Vagina (tissue), 2 donors: ENCODE results near the gene TMEM233. TPM values are rescaled to one million over a fixed set of nuclear protein-coding genes. Genes with fewer than 3 reads are reported as not detected.

ENCODE experiments used
- DNase-seq, 2 donors: peaks; one replicate each; pipeline ENCODE4 v3.0.0-alpha.2; 2017; ENCODE audit errors: extremely low spot score in 2 of 2
- H3K27ac ChIP-seq: fragments of 200-600 bp; sonication (generic); one replicate; pipeline ENCODE4 v1.5.1; 2019
- H3K27me3 ChIP-seq: fragments of 200-600 bp; sonication (generic); one replicate; pipeline ENCODE4 v1.5.1; 2019
- H3K36me3 ChIP-seq, 2 donors: fragments of 200-600 bp; sonication (generic); one replicate each; pipeline ENCODE4 v1.5.1; 2017 to 2019
- H3K4me1 ChIP-seq: fragments of 200-600 bp; sonication (generic); one replicate; pipeline ENCODE4 v1.5.1; 2019
- H3K4me3 ChIP-seq, 2 donors: fragments of 200-600 bp; sonication (generic); 1 replicate in 1 of 2; 2 replicates in 1 of 2; pipeline ENCODE4 v1.5.1; 2016 to 2019
- H3K9me3 ChIP-seq: fragments of 200-600 bp; sonication (generic); one replicate; pipeline ENCODE4 v1.5.1; 2019
- CTCF ChIP-seq, 3 experiments: fragments of 450-650 bp in 2 of 3; fragments of 200-600 bp in 1 of 3; sonication (generic) in 1 of 3; IDR thresholded peaks; one replicate each; pipeline ENCODE4 v1.5.1; 2017 to 2019; ENCODE audit warnings: antibody characterized with exemption in 3 of 3, mild to moderate bottlenecking in 2 of 3, moderate library complexity in 2 of 3
- POLR2A ChIP-seq, 2 donors: fragments of 450-650 bp; IDR thresholded peaks; one replicate each; pipeline ENCODE4 v1.6.1; 2017; ENCODE audit warnings: antibody characterized with exemption in 2 of 2, mild to moderate bottlenecking in 2 of 2, moderate library complexity in 2 of 2
- POLR2AphosphoS5 ChIP-seq, 2 donors: sonication (generic); formaldehyde crosslinking; IDR thresholded peaks; one replicate each; pipeline ENCODE4 v1.9.0; 2017; ENCODE audit warnings: antibody characterized with exemption in 2 of 2, mild to moderate bottlenecking in 2 of 2, low read depth in 1 of 2; ENCODE audit not compliant: insufficient read depth in 1 of 2
- intact Hi-C: fragments of 100-400 bp; cut with DNase I; formaldehyde crosslinking; loops from one replicate; pipeline ENCODE4 v1.15.1; 2023
- total RNA-seq: library from RNA; depleted of rRNA; stranded (reverse); fragments of >200 nt; gene quantifications from one replicate; pipeline ENCODE4 v1.2.3, GENCODE V29; 2016

TMEM233 gene
- total RNA-seq, 1 donor from 2014 or later: 0.49 TPM

DNA sequence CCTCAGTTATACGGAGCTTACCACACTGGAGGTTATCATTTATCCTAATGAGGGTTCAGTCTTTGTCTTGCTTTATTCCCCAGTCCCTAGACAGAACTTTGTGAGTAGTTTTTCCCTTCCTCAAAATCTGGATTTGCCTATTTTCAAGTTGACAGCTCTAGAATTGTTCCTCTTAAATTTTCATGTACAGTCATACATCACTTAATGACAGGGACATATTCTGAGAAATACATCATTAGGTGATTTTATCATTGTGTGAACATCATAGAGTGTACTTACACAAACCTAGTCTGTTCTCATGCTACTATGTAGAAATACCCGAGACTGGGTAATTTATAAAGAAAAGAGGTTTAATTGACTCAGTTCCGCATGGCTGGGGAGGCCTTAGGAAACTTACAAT, 77.5 kb downstream of the TMEM233 start:
- Histone ChIP-seq H3K36me3 (peaks cover 0 to 37% of the 10 kb centered on the region in 2 donors), H3K9me3 (no peaks in the 10 kb centered on the region), H3K27ac (no peak overlapping the region), H3K4me1 (peaks cover 32% of the 10 kb centered on the region), H3K4me3 (no peak overlapping the region), H3K27me3 (no peaks in the 10 kb centered on the region)
- no peak for DNase-seq
- no peak for TF ChIP-seq POLR2AphosphoS5 (IDR thresholded peaks at IDR 0.05; ENCODE audit: insufficient read depth in 1 of 2, low read depth in 1 of 2)
- TF ChIP-seq POLR2A (IDR thresholded peaks at IDR 0.05): no peak
- TF ChIP-seq CTCF (IDR thresholded peaks at IDR 0.05): no peak
- intact Hi-C loops: no loop called here

DNA sequence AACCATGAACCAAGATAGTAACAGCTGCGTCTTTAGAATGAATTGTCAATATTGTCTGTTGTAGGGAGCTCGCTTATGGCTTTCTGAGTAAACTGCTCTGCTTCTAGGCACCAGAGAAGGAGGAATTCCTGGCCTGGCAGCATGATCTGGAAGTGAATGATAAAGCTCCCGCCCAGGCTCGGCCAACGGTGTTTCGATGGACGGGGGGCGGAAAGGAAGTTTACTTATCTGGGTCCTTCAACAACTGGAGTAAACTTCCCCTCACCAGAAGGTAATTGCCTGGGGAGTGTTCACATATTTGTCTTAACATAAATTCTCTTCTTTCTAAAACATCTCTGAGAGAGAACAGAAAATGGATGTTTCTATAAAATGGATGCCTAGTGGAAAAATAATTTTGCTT, 78.6 kb downstream of the TMEM233 start:
- DNase-seq: no peak
- TF ChIP-seq CTCF (IDR thresholded peaks at IDR 0.05) (no peak), POLR2AphosphoS5 (IDR thresholded peaks at IDR 0.05; ENCODE audit: insufficient read depth in 1 of 2, low read depth in 1 of 2) (no peak), POLR2A (IDR thresholded peaks at IDR 0.05) (no peak)
- H3K36me3 ChIP-seq: peaks cover 0 to 48% of the 10 kb centered on the region in 2 donors
- no peak overlapping the region for H3K4me3 ChIP-seq
- no peaks in the 10 kb centered on the region for H3K27me3 ChIP-seq
- peaks cover 23% of the 10 kb centered on the region for H3K4me1 ChIP-seq
- H3K27ac ChIP-seq: no peak overlapping the region
- H3K9me3 ChIP-seq: no peaks in the 10 kb centered on the region
- intact Hi-C loops: no loop called here

- Histone ChIP-seq H3K9me3 (no peaks in the 10 kb centered on the region), H3K4me1 (peaks cover 16% of the 10 kb centered on the region), H3K27ac (no peak overlapping the region), H3K4me3 (no peak overlapping the region), H3K27me3 (no peaks in the 10 kb centered on the region), H3K36me3 (peaks cover 0 to 63% of the 10 kb centered on the region in 2 donors)
- TF ChIP-seq POLR2AphosphoS5 (IDR thresholded peaks at IDR 0.05; ENCODE audit: insufficient read depth in 1 of 2, low read depth in 1 of 2) (peak in 1 of 2 donors; percentile 75), POLR2A (IDR thresholded peaks at IDR 0.05) (no peak)
- intact Hi-C loops: no loop called here
- DNase-seq: no peak
Measured at GRCh38 chr12:119673634-119674033, 80.1 kb downstream of the TMEM233 start.

DNA sequence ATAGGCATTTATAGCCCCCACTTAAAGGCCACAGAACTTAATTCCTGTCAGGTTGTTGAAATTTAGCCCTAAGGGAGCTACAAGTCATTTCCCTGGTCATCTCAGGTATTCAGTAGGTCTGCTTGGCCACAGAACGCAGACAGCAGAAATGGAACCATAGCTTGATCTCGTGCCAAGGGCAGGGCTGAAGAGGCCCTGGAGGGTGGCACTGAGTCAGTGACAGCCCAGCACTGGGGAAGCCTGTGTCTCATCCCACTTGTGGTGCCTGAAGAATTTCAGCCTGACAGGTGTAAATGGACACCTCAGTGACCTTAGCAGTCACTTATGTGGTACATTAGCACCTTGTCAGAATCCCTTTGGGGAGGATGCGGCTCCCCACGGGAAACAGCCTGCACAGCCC, 81.0 kb downstream of the TMEM233 start:
- intact Hi-C loops: no loop called here
- TF ChIP-seq POLR2AphosphoS5 (IDR thresholded peaks at IDR 0.05; ENCODE audit: insufficient read depth in 1 of 2, low read depth in 1 of 2) (no peak), CTCF (IDR thresholded peaks at IDR 0.05) (no peak), POLR2A (IDR thresholded peaks at IDR 0.05) (no peak)
- Histone ChIP-seq H3K36me3 (peaks cover 0 to 71% of the 10 kb centered on the region in 2 donors), H3K27ac (no peak overlapping the region), H3K9me3 (no peaks in the 10 kb centered on the region), H3K27me3 (no peaks in the 10 kb centered on the region), H3K4me3 (no peak overlapping the region), H3K4me1 (peaks cover 8% of the 10 kb centered on the region)
- no peak for DNase-seq

DNA sequence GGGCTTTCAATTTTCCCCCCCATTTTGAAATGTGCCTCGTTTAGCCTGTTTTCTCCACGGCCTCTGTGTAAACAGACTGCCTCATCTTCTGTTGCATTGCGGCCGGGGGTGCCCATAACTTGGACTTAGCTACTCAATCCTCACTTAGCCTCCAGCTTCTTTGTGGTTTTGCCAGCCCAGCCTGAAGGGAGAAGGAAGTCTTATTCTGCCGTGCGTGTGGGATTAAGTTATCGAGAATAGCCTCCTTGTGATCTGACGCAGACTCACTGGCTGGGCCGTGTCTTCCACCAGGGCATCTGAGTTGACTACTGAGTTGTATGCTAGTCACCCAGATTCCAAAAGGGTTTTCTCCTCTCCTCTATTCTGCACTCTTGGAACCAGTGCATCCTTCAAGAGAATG, 82.4 kb downstream of the TMEM233 start:
- intact Hi-C loops: no loop called here
- no peak for TF ChIP-seq POLR2AphosphoS5 (IDR thresholded peaks at IDR 0.05; ENCODE audit: insufficient read depth in 1 of 2, low read depth in 1 of 2)
- Histone ChIP-seq H3K27ac (no peak overlapping the region), H3K4me1 (no peaks in the 10 kb centered on the region), H3K9me3 (no peaks in the 10 kb centered on the region), H3K27me3 (no peaks in the 10 kb centered on the region), H3K4me3 (no peak overlapping the region), H3K36me3 (peaks cover 0 to 85% of the 10 kb centered on the region in 2 donors)
- DNase-seq: no peak

DNA sequence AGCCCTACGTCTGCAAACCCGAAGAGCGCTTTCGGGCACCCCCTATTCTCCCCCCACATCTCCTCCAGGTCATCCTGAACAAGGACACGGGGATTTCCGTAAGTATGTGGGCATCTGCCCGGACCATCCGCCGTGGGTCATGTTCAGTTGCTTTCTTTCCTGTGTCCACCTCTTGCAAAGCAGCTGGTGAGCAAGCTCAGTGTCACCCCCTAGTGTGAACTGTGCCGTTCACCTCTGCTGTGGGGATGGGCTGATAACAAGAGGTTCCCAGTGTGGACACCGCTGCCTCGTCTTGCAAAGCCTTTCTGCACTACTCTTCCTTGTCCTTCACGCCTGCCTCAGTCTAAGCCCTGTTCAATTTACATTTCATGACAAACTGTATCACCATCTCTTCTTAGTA, 83.0 kb downstream of the TMEM233 start:
- Histone ChIP-seq H3K4me1 (no peaks in the 10 kb centered on the region), H3K9me3 (no peaks in the 10 kb centered on the region), H3K27me3 (no peaks in the 10 kb centered on the region), H3K4me3 (no peak overlapping the region), H3K36me3 (peaks cover 0 to 89% of the 10 kb centered on the region in 2 donors), H3K27ac (no peak overlapping the region)
- intact Hi-C loops: no loop called here
- TF ChIP-seq POLR2A (IDR thresholded peaks at IDR 0.05) (no peak), POLR2AphosphoS5 (IDR thresholded peaks at IDR 0.05; ENCODE audit: insufficient read depth in 1 of 2, low read depth in 1 of 2) (no peak), CTCF (IDR thresholded peaks at IDR 0.05) (no peak)
- DNase-seq: no peak
